A549 (cell line): ENCODE results near the gene CNTN5.

ENCODE experiments used
- CEBPB ChIP-seq, 2 experiments: fragments of >200 bp in 1 of 2; sonication (Bioruptor Twin) in 1 of 2; formaldehyde crosslinking in 1 of 2; IDR thresholded peaks; 2 replicates each; pipeline ENCODE4 v1.6.1; 2012 to 2016
- GATA3 ChIP-seq: IDR thresholded peaks from 2 replicates; pipeline ENCODE4 v1.6.1; 2012; ENCODE audit warnings: borderline replicate concordance
- HOXB5 ChIP-seq: fragments of 250-450 bp; sonication (Bioruptor Pico); IDR thresholded peaks from 2 replicates; pipeline ENCODE4 v1.5.0; 2020; ENCODE audit warnings: mild to moderate bottlenecking, moderate library complexity
- JUNB ChIP-seq: fragments of >200 bp; sonication (Bioruptor Twin); formaldehyde crosslinking; IDR thresholded peaks from 2 replicates; pipeline ENCODE4 v1.6.1; 2016
- POLR2A ChIP-seq: IDR thresholded peaks from 2 replicates; pipeline ENCODE4 v1.6.1; 2012; ENCODE audit warnings: mild to moderate bottlenecking, low read length
- SMC3 ChIP-seq: fragments of >200 bp; sonication (Bioruptor Twin); formaldehyde crosslinking; IDR thresholded peaks from 3 replicates; pipeline ENCODE4 v1.6.1; 2018; ENCODE audit warnings: inconsistent platforms
- TF ChIP-seq, protein P1 (sequence below): fragments of >200 bp; sonication (Bioruptor Twin); formaldehyde crosslinking; IDR thresholded peaks from 3 replicates; pipeline ENCODE4 v1.5.1; 2016
- TF ChIP-seq, protein P2 (sequence below): fragments of 200-600 bp; sonication (generic); IDR thresholded peaks from 2 replicates; pipeline ENCODE4 v1.6.1; 2016; ENCODE audit warnings: antibody characterized with exemption, mild to moderate bottlenecking, moderate library complexity

DNA sequence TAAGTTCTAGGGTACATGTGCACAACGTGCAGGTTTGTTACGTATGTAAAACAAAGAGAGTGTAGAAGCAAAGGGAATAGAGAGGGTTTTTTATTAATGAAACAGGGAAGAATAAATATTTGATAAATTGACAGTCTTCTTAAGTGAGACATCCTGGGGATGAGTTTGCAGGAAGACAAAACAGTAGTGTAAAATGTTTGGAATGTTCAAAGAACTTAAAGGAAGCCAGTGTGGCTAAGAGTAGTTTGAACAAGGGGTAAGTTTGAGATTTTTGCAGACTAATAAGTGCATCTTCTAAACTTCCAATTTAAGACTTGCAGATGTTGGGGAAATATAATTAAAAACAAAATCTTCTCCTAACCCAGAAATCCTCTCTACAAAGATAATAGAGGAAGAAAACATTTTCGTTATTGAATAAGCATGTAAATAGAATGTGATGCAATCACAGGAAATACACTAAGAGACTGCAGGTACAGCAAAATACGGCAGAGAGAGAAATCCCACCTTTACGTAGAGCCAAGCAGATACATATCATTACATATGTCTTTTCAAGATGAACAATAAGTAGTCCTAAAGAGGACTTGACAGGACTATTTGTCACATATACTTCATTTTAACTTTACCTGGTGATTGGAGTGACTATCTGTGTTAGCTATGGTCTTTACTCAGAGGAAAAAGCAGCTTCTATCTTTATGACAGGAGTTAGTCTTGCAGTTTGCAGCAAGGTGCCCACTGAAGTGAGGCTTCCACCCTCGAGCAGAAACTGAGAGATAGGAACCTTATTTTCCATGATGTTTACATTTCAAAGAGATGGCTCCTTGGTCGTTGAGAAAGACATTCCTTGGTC lies 402.1 kb downstream of the CNTN5 start:
- TF ChIP-seq, protein P1, sequence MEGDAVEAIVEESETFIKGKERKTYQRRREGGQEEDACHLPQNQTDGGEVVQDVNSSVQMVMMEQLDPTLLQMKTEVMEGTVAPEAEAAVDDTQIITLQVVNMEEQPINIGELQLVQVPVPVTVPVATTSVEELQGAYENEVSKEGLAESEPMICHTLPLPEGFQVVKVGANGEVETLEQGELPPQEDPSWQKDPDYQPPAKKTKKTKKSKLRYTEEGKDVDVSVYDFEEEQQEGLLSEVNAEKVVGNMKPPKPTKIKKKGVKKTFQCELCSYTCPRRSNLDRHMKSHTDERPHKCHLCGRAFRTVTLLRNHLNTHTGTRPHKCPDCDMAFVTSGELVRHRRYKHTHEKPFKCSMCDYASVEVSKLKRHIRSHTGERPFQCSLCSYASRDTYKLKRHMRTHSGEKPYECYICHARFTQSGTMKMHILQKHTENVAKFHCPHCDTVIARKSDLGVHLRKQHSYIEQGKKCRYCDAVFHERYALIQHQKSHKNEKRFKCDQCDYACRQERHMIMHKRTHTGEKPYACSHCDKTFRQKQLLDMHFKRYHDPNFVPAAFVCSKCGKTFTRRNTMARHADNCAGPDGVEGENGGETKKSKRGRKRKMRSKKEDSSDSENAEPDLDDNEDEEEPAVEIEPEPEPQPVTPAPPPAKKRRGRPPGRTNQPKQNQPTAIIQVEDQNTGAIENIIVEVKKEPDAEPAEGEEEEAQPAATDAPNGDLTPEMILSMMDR = no peak
- no peak for TF ChIP-seq POLR2A
- no peak for TF ChIP-seq JUNB
- TF ChIP-seq, protein P2, sequence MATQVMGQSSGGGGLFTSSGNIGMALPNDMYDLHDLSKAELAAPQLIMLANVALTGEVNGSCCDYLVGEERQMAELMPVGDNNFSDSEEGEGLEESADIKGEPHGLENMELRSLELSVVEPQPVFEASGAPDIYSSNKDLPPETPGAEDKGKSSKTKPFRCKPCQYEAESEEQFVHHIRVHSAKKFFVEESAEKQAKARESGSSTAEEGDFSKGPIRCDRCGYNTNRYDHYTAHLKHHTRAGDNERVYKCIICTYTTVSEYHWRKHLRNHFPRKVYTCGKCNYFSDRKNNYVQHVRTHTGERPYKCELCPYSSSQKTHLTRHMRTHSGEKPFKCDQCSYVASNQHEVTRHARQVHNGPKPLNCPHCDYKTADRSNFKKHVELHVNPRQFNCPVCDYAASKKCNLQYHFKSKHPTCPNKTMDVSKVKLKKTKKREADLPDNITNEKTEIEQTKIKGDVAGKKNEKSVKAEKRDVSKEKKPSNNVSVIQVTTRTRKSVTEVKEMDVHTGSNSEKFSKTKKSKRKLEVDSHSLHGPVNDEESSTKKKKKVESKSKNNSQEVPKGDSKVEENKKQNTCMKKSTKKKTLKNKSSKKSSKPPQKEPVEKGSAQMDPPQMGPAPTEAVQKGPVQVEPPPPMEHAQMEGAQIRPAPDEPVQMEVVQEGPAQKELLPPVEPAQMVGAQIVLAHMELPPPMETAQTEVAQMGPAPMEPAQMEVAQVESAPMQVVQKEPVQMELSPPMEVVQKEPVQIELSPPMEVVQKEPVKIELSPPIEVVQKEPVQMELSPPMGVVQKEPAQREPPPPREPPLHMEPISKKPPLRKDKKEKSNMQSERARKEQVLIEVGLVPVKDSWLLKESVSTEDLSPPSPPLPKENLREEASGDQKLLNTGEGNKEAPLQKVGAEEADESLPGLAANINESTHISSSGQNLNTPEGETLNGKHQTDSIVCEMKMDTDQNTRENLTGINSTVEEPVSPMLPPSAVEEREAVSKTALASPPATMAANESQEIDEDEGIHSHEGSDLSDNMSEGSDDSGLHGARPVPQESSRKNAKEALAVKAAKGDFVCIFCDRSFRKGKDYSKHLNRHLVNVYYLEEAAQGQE = no peak
- TF ChIP-seq CEBPB (IDR thresholded peaks at IDR 0.05) = no peak
- no peak for TF ChIP-seq GATA3
- TF ChIP-seq SMC3 = no peak
- TF ChIP-seq HOXB5 (CRISPR knock-in tag) = no peak
